Memory B cell (primary cell): ENCODE data around the gene HOXB6.

Experiments used
- ATAC-seq: fragments of 150-1000 bp; cut with Tn5 transposase; 2 replicates; pipeline ENCODE4 v1.10.0; 2021; ENCODE audit warnings: low read depth, mild to moderate bottlenecking, moderate library complexity
- DNase-seq, 2 donors: peaks; one replicate each; pipeline ENCODE4 v3.0.0; 2022; ENCODE audit warnings: low spot score in 2 of 2
- H3K27ac Mint-ChIP-seq: one replicate; pipeline ENCODE4 v1.8.0; 2022; ENCODE audit warnings: mild to moderate bottlenecking, moderate library complexity, mixed read lengths
- H3K27me3 Mint-ChIP-seq: one replicate; pipeline ENCODE4 v1.8.0; 2022; ENCODE audit warnings: mixed read lengths
- H3K36me3 Mint-ChIP-seq: one replicate; pipeline ENCODE4 v1.8.0; 2022; ENCODE audit warnings: mild to moderate bottlenecking, mixed read lengths
- H3K4me1 Mint-ChIP-seq: one replicate; pipeline ENCODE4 v1.8.0; 2022; ENCODE audit warnings: mixed read lengths
- H3K4me3 Mint-ChIP-seq: one replicate; pipeline ENCODE4 v1.8.0; 2022; ENCODE audit warnings: mild to moderate bottlenecking, moderate library complexity, mixed read lengths
- H3K9me3 Mint-ChIP-seq: one replicate; pipeline ENCODE4 v1.8.0; 2022; ENCODE audit warnings: mixed read lengths

HOXB6 gene

GRCh38 chr17:48553826-48554225 is 51.0 kb downstream of the HOXB6 start:
- Mint-ChIP-seq H3K36me3 (peaks cover 3% of the 10 kb centered on the region), H3K9me3 (no peaks in the 10 kb centered on the region), H3K27me3 (peaks cover 15% of the 10 kb centered on the region), H3K27ac (no peak overlapping the region), H3K4me1 (peaks cover 2% of the 10 kb centered on the region), H3K4me3 (no peak overlapping the region)
- DNase-seq = no peak
- no peak for ATAC-seq

GRCh38 chr17:48553190-48553547 is 51.6 kb downstream of the HOXB6 start:
- H3K9me3 Mint-ChIP-seq = no peaks in the 10 kb centered on the region
- H3K4me3 Mint-ChIP-seq = no peak overlapping the region
- H3K27me3 Mint-ChIP-seq = peaks cover 11% of the 10 kb centered on the region
- H3K36me3 Mint-ChIP-seq = peaks cover 3% of the 10 kb centered on the region
- H3K27ac Mint-ChIP-seq = no peak overlapping the region
- peaks cover 2% of the 10 kb centered on the region for H3K4me1 Mint-ChIP-seq
- ATAC-seq (no peak), DNase-seq (no peak)

GRCh38 chr17:48552466-48553189 is 52.2 kb downstream of the HOXB6 start:
- H3K9me3 Mint-ChIP-seq = no peaks in the 10 kb centered on the region
- H3K36me3 Mint-ChIP-seq = peaks cover 3% of the 10 kb centered on the region
- ATAC-seq = no peak
- no peak for DNase-seq
- H3K4me3 Mint-ChIP-seq = no peak overlapping the region
- H3K4me1 Mint-ChIP-seq = peaks cover 2% of the 10 kb centered on the region
- H3K27me3 Mint-ChIP-seq = peaks cover 14% of the 10 kb centered on the region
- H3K27ac Mint-ChIP-seq = no peak overlapping the region

GRCh38 chr17:48551596-48552465 is 53.0 kb downstream of the HOXB6 start:
- Mint-ChIP-seq H3K36me3 (peaks cover 3% of the 10 kb centered on the region), H3K9me3 (no peaks in the 10 kb centered on the region), H3K4me3 (no peak overlapping the region), H3K27me3 (peaks cover 13% of the 10 kb centered on the region), H3K4me1 (peaks cover 2% of the 10 kb centered on the region), H3K27ac (no peak overlapping the region)
- ATAC-seq (no peak), DNase-seq (no peak)

GRCh38 chr17:48551214-48551555 is 53.6 kb downstream of the HOXB6 start:
- Mint-ChIP-seq H3K4me1 (peaks cover 2% of the 10 kb centered on the region), H3K36me3 (peaks cover 1% of the 10 kb centered on the region), H3K4me3 (no peak overlapping the region), H3K27me3 (peaks cover 13% of the 10 kb centered on the region), H3K9me3 (no peaks in the 10 kb centered on the region), H3K27ac (no peak overlapping the region)
- DNase-seq = no peak
- no peak for ATAC-seq

- Mint-ChIP-seq H3K4me1 (peaks cover 2% of the 10 kb centered on the region), H3K27me3 (peaks cover 15% of the 10 kb centered on the region), H3K36me3 (peaks cover 1% of the 10 kb centered on the region), H3K27ac (no peak overlapping the region), H3K9me3 (no peaks in the 10 kb centered on the region), H3K4me3 (no peak overlapping the region)
- DNase-seq (no peak), ATAC-seq (no peak)
These were observed 54.1 kb downstream of the HOXB6 start for GRCh38 chr17:48550502-48551213.

GRCh38 chr17:48549914-48550501 is 54.8 kb downstream of the HOXB6 start:
- Mint-ChIP-seq H3K27ac (no peak overlapping the region), H3K36me3 (peaks cover 1% of the 10 kb centered on the region), H3K4me1 (no peaks in the 10 kb centered on the region), H3K27me3 (peaks cover 14% of the 10 kb centered on the region), H3K9me3 (no peaks in the 10 kb centered on the region), H3K4me3 (no peak overlapping the region)
- ATAC-seq = no peak
- DNase-seq = no peak

GRCh38 chr17:48549281-48549630 is 55.5 kb downstream of the HOXB6 start:
- H3K27me3 Mint-ChIP-seq = peaks cover 14% of the 10 kb centered on the region
- no peaks in the 10 kb centered on the region for H3K9me3 Mint-ChIP-seq
- ATAC-seq (no peak), DNase-seq (no peak)
- H3K36me3 Mint-ChIP-seq = peaks cover 1% of the 10 kb centered on the region
- H3K27ac Mint-ChIP-seq = no peak overlapping the region
- H3K4me3 Mint-ChIP-seq = no peak overlapping the region
- H3K4me1 Mint-ChIP-seq = no peaks in the 10 kb centered on the region

- peaks cover 16% of the 10 kb centered on the region for H3K27me3 Mint-ChIP-seq
- no peak for DNase-seq
- no peak overlapping the region for H3K27ac Mint-ChIP-seq
- ATAC-seq = no peak
- peaks cover 2% of the 10 kb centered on the region for H3K4me1 Mint-ChIP-seq
- H3K9me3 Mint-ChIP-seq = no peaks in the 10 kb centered on the region
- peaks cover under 1% of the 10 kb centered on the region for H3K36me3 Mint-ChIP-seq
- H3K4me3 Mint-ChIP-seq = no peak overlapping the region
These were observed 56.1 kb downstream of the HOXB6 start for GRCh38 chr17:48548523-48549280.

- Mint-ChIP-seq H3K36me3 (no peaks in the 10 kb centered on the region), H3K27me3 (peaks cover 17% of the 10 kb centered on the region), H3K9me3 (no peaks in the 10 kb centered on the region), H3K4me3 (no peak overlapping the region), H3K4me1 (peaks cover 5% of the 10 kb centered on the region), H3K27ac (no peak overlapping the region)
- no peak for DNase-seq
- no peak for ATAC-seq
These were observed 56.8 kb downstream of the HOXB6 start for GRCh38 chr17:48547808-48548522.

- ATAC-seq = no peak
- Mint-ChIP-seq H3K4me3 (no peak overlapping the region), H3K36me3 (no peaks in the 10 kb centered on the region), H3K27ac (no peak overlapping the region), H3K4me1 (peaks cover 8% of the 10 kb centered on the region), H3K27me3 (peaks cover 21% of the 10 kb centered on the region), H3K9me3 (no peaks in the 10 kb centered on the region)
- no peak for DNase-seq
These were observed 57.6 kb downstream of the HOXB6 start for GRCh38 chr17:48546924-48547807.

GRCh38 chr17:48546137-48546923 is 58.5 kb downstream of the HOXB6 start:
- Mint-ChIP-seq H3K36me3 (no peaks in the 10 kb centered on the region), H3K27me3 (peaks cover 26% of the 10 kb centered on the region), H3K4me3 (no peak overlapping the region), H3K4me1 (peaks cover 14% of the 10 kb centered on the region), H3K9me3 (no peaks in the 10 kb centered on the region), H3K27ac (no peak overlapping the region)
- no peak for ATAC-seq
- no peak for DNase-seq
